Panc1 (cell line): ENCODE data around the gene YJU2. TPM values are rescaled to one million over a fixed set of nuclear protein-coding genes. Genes with fewer than 3 reads are reported as not detected.

ENCODE experiments used
- ATAC-seq: fragments of 200-7000 bp; cut with Tn5 transposase; 2 replicates; pipeline ENCODE4 v1.9.1; 2020; ENCODE audit warnings: mild to moderate bottlenecking, moderate library complexity
- BruUV-seq: library from RNA; stranded (reverse); fragments of 400-500 nt; replicated peaks from 2 replicates; lab custom pipeline; 2021; lab: Mats Ljungman, UMichigan
- CTCF ChIA-PET: fragments of 300-600 bp; sonication (Branson Sonifier 250); formaldehyde crosslinking; loops from one replicate; lab custom pipeline; 2022; ENCODE audit warnings: antibody characterized with exemption; lab: Charles Lee
- POLR2A ChIA-PET: fragments of 300-600 bp; sonication (Branson Sonifier 250); formaldehyde crosslinking; loops from one replicate; lab custom pipeline; 2022; ENCODE audit warnings: antibody characterized with exemption; lab: Charles Lee
- DNase-seq: peaks from one replicate; pipeline ENCODE4 v3.0.0-alpha.2; 2010; ENCODE audit warnings: low read depth, low spot score
- H3K27ac ChIP-seq: 2 replicates; pipeline ENCODE4 v1.5.1; 2011; ENCODE audit warnings: mild to moderate bottlenecking, low read length, inconsistent platforms
- H3K27me3 ChIP-seq: fragments of 200-500 bp; sonication (Bioruptor generic); 2 replicates; pipeline ENCODE4 v1.6.0; 2014; ENCODE audit warnings: low read length, inconsistent platforms; ENCODE audit not compliant: control insufficient read depth, insufficient read depth
- H3K36me3 ChIP-seq: fragments of 200-500 bp; sonication (Bioruptor generic); 2 replicates; pipeline ENCODE4 v1.5.1; 2014; ENCODE audit warnings: inconsistent platforms, mild to moderate bottlenecking, low read length, moderate library complexity; ENCODE audit not compliant: control insufficient read depth, insufficient read depth
- H3K4me1 ChIP-seq: 2 replicates; pipeline ENCODE4 v1.5.1; 2011; ENCODE audit warnings: inconsistent platforms, mild to moderate bottlenecking, low read length, moderate library complexity; ENCODE audit not compliant: control insufficient read depth, insufficient read depth
- H3K4me3 ChIP-seq, 2 experiments: 2 replicates each; pipeline ENCODE4 v1.5.1; 2011 to 2012; ENCODE audit warnings: low read depth in 2 of 2, low read length in 2 of 2, mild to moderate bottlenecking in 2 of 2, inconsistent platforms in 1 of 2, moderate library complexity in 1 of 2
- H3K9me3 ChIP-seq: fragments of 200-500 bp; sonication (Bioruptor generic); 2 replicates; pipeline ENCODE4 v1.5.1; 2014; ENCODE audit warnings: low read depth, mild to moderate bottlenecking, inconsistent platforms, low read length, moderate library complexity; ENCODE audit not compliant: control insufficient read depth, insufficient read depth
- CTCF ChIP-seq: fragments of 450-650 bp; IDR thresholded peaks from 2 replicates; pipeline ENCODE4 v1.5.1; 2017; ENCODE audit warnings: mild to moderate bottlenecking
- POLR2AphosphoS5 ChIP-seq: IDR thresholded peaks from 2 replicates; pipeline ENCODE4 v1.6.1; 2012; ENCODE audit warnings: mild to moderate bottlenecking, low read depth, low read length, moderate library complexity
- REST ChIP-seq, 2 experiments: IDR thresholded peaks; 2 replicates each; pipeline ENCODE4 v1.6.1; 2011 to 2012; ENCODE audit warnings: low read depth in 2 of 2, control low read depth in 1 of 2, low read length in 1 of 2, mild to moderate bottlenecking in 1 of 2, moderate library complexity in 1 of 2; ENCODE audit not compliant: insufficient read depth in 1 of 2
- SIN3A ChIP-seq: IDR thresholded peaks from 2 replicates; pipeline ENCODE4 v1.6.1; 2012; ENCODE audit warnings: low read depth, mild to moderate bottlenecking, low read length, moderate library complexity, borderline replicate concordance; ENCODE audit not compliant: insufficient read depth
- TCF7L2 ChIP-seq: IDR thresholded peaks from 2 replicates; pipeline ENCODE4 v1.6.1; 2011; ENCODE audit warnings: mild to moderate bottlenecking, low read depth, low read length, inconsistent platforms
- in situ Hi-C: cut with HindIII; loops from 2 replicates; pipeline ENCODE4 v1.10.0; 2016; ENCODE audit warnings: low sequenced_read_pairs, low pct_unique_long_range_greater_than_20kb
- intact Hi-C: fragments of 100-400 bp; cut with micrococcal nuclease; formaldehyde crosslinking; loops from one replicate; pipeline ENCODE4 v1.10.0; 2022; ENCODE audit not compliant: unreplicated experiment
- total RNA-seq: library from RNA; stranded (reverse); gene quantifications from one replicate; pipeline ENCODE4 v1.2.1, GENCODE V29; 2021; ENCODE audit not compliant: unreplicated experiment

YJU2 gene
- total RNA-seq, 1 experiment from 2014 or later, result 15.9 TPM

- peak overlapping the region in 1 of 2 experiments; percentile 9; a peak in 1 of 4 replicates for H3K4me3 ChIP-seq
- in situ Hi-C loops (no loop called here), intact Hi-C loops (no loop called here)
- CTCF ChIA-PET, result interaction anchor here (0.8 kb wide), 1 partner anchor 33 kb away, joined by 3 read pairs; no protein-coding TSS in a partner anchor
- H3K27me3 ChIP-seq, result no peaks in the 10 kb centered on the region
- POLR2A ChIA-PET, result no interaction called here
- no peak overlapping the region for H3K27ac ChIP-seq
- no peaks in the 10 kb centered on the region for H3K36me3 ChIP-seq
- no TSS peak for BruUV-seq
- H3K4me1 ChIP-seq, result no peaks in the 10 kb centered on the region; the same call in 1 of the 2 replicates
- ATAC-seq (peak; percentile 75), DNase-seq (peak; percentile 33)
- TF ChIP-seq SIN3A, result no peak
- TF ChIP-seq CTCF, result peak; percentile 90
- no peak for TF ChIP-seq POLR2AphosphoS5
- TF ChIP-seq REST (IDR thresholded peaks at IDR 0.05; ENCODE audit: insufficient read depth in 1 of 2, low read depth in 2 of 2, low read length in 1 of 2), result no peak; a peak in 1 of 4 replicates
- H3K9me3 ChIP-seq, result no peaks in the 10 kb centered on the region
Observed at GRCh38 chr19:4233282-4233853, 13.5 kb upstream of the YJU2 start.

- Histone ChIP-seq H3K4me3 (no peak overlapping the region), H3K27me3 (no peaks in the 10 kb centered on the region), H3K9me3 (no peaks in the 10 kb centered on the region), H3K4me1 (no peaks in the 10 kb centered on the region), H3K36me3 (no peaks in the 10 kb centered on the region), H3K27ac (no peak overlapping the region)
- intact Hi-C loops (no loop called here), in situ Hi-C loops (no loop called here)
- no TSS peak for BruUV-seq
- ChIA-PET CTCF (interaction anchor here (0.8 kb wide), 1 partner anchor 32 kb away, joined by 3 read pairs; no protein-coding TSS in a partner anchor), POLR2A (no interaction called here)
- ATAC-seq (no peak), DNase-seq (no peak)
- TF ChIP-seq REST (IDR thresholded peaks at IDR 0.05; ENCODE audit: insufficient read depth in 1 of 2, low read depth in 2 of 2, low read length in 1 of 2), result no peak
- no peak for TF ChIP-seq TCF7L2
- TF ChIP-seq CTCF, result no peak
- no peak for TF ChIP-seq POLR2AphosphoS5
Observed at GRCh38 chr19:4234142-4234861, 12.6 kb upstream of the YJU2 start.
